Activated CD4-positive, alpha-beta T cell treated with anti-CD3 and anti-CD28 coated beads, Interleukin-10, Interleukin-2, amounts not matched to agents 100 ng/mL and 50 ng/mL, durations not matched to agents 16 hours and 8 hours (primary cell): Measurements from ENCODE around the gene SOAT2.
A peak's percentile ranks its signal among the peaks of the same experiment; 100 is the strongest.

ENCODE experiments used
- DNase-seq: peaks from one replicate; pipeline ENCODE4 v3.0.0-alpha.2; 2020

SOAT2 gene

GRCh38 chr12:53065975-53066931 lies 37.0 kb upstream of the SOAT2 start:
- peak; percentile 70 for DNase-seq

- no peak for DNase-seq
Observed at GRCh38 chr12:53067074-53067992, 36.0 kb upstream of the SOAT2 start.

GRCh38 chr12:53067993-53068770 lies 35.1 kb upstream of the SOAT2 start:
- DNase-seq = no peak

- DNase-seq = no peak
Observed at GRCh38 chr12:53068811-53069585, 34.3 kb upstream of the SOAT2 start.

- no peak for DNase-seq
Observed at GRCh38 chr12:53069621-53070410, 33.5 kb upstream of the SOAT2 start.

- no peak for DNase-seq
Observed at GRCh38 chr12:53070877-53071492, 32.3 kb upstream of the SOAT2 start.

- DNase-seq = no peak
Observed at GRCh38 chr12:53071591-53072551, 31.4 kb upstream of the SOAT2 start.

- DNase-seq = no peak
Observed at GRCh38 chr12:53073881-53074280, 29.4 kb upstream of the SOAT2 start.

- no peak for DNase-seq
Observed at GRCh38 chr12:53074283-53074998, 28.8 kb upstream of the SOAT2 start.

GRCh38 chr12:53074999-53075370 lies 28.3 kb upstream of the SOAT2 start:
- DNase-seq = no peak

GRCh38 chr12:53076461-53076860 lies 26.8 kb upstream of the SOAT2 start:
- DNase-seq = no peak

- DNase-seq = no peak
Observed at GRCh38 chr12:53077030-53077429, 26.3 kb upstream of the SOAT2 start.

GRCh38 chr12:53078425-53079225 lies 24.7 kb upstream of the SOAT2 start:
- peak; percentile 38 for DNase-seq

GRCh38 chr12:53079226-53080117 lies 23.8 kb upstream of the SOAT2 start, which contains the start of gene SPRYD3:
SPRYD3 (minus strand) TSS chr12:53079390; CDS start chr12:53079333, 57 bp downstream.
- peak; percentile 97 for DNase-seq

GRCh38 chr12:53082637-53083175 lies 20.6 kb upstream of the SOAT2 start:
- DNase-seq = no peak

GRCh38 chr12:53086361-53086760 lies 16.9 kb upstream of the SOAT2 start:
- no peak for DNase-seq
